ENCODE results near the gene AADAT. TPM values are rescaled to one million over a fixed set of nuclear protein-coding genes. Genes with fewer than 3 reads are reported as not detected.
"Not testable (repeated sequence)": the region's sequence is repeated elsewhere in the genome, so short reads cannot be mapped to it uniquely, and the experiment has no call there.

The AADAT gene
- total RNA-seq, 1 donor from 2014 or later: 8.9 TPM

DNA sequence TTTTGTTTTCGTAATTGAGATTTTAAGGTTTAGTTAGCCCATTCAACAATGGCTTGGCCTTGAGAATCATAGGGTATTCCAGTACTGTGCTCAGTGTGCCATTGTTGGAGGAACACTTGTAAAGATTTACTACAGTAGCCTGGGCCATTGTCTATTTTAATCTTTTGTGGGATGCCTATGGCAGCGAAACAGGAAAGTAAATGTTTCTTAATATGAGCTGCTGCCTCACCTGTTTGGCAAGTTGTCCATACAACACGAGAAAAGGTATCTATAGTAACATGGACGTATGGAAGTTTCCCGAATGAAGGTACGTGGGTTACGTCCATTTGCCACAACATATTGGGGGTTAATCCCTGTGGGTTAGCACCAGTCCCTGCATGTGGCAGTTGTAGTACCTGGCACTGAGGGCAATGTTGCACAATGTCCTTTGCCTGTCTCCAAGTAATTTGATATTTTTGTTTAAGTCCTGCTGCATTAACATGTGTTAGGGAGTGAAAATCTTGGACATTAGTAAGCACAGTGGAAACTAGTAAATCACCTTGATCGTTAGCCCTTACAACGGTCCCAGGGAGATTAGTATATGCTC is 38.6 kb upstream of the AADAT start:
- H3K27me3 ChIP-seq: no peaks in the 10 kb centered on the region
- no peak for DNase-seq
- H3K4me1 ChIP-seq: no peaks in the 10 kb centered on the region
- ATAC-seq: no peak
- TF ChIP-seq, protein P1, sequence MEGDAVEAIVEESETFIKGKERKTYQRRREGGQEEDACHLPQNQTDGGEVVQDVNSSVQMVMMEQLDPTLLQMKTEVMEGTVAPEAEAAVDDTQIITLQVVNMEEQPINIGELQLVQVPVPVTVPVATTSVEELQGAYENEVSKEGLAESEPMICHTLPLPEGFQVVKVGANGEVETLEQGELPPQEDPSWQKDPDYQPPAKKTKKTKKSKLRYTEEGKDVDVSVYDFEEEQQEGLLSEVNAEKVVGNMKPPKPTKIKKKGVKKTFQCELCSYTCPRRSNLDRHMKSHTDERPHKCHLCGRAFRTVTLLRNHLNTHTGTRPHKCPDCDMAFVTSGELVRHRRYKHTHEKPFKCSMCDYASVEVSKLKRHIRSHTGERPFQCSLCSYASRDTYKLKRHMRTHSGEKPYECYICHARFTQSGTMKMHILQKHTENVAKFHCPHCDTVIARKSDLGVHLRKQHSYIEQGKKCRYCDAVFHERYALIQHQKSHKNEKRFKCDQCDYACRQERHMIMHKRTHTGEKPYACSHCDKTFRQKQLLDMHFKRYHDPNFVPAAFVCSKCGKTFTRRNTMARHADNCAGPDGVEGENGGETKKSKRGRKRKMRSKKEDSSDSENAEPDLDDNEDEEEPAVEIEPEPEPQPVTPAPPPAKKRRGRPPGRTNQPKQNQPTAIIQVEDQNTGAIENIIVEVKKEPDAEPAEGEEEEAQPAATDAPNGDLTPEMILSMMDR (IDR thresholded peaks at IDR 0.05): no peak
- no peak overlapping the region for H3K4me3 ChIP-seq
- intact Hi-C loops (cut with DNase I): no loop called here
- H3K27ac ChIP-seq: no peak overlapping the region
- peaks cover 4% of the 10 kb centered on the region for H3K9me3 ChIP-seq
- no peaks in the 10 kb centered on the region for H3K36me3 ChIP-seq

DNA sequence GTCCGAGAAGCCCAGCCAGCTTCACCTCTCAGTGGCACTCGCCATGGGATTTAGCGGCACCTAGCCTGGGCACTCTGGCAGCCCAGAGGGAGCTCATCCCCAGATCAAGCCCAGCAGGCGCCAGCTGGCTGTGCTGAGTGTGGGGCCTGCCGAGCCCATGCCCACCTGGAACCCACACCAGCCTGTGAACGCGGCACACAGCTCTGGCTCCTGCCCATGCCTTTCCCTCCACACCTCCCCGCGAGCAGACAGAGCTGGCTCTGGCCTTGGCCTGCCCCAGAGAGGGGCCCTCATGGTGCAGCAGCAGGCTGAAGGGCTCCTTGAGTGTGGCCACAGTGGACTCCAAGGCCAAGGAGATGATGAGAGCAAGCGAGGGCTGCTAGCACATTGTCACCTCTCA is 38.0 kb upstream of the AADAT start:
- Histone ChIP-seq H3K27me3 (no peaks in the 10 kb centered on the region), H3K4me3 (no peak overlapping the region)
- DNase-seq: no peak

DNA sequence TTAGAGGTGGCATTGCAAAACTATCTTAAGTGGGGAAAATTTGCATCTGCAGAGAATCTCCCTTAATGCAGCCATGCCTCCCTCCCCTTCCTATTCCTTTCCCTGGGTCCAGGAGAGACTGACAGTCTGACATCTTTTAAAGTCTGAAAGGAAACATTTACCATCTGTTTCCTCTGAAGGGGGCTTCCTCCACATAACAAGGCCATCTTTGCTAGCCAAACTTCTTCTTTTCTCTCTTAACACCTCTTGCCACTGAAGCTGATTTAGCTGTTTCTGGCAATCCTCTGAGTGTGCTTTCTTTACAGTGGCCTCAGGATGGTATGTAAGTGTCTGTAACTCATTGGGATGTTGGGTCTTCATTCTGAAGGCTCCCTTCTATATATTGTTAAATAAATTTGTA is 34.6 kb upstream of the AADAT start:
- no peaks in the 10 kb centered on the region for H3K27me3 ChIP-seq
- no peak overlapping the region for H3K27ac ChIP-seq
- TF ChIP-seq, protein P1 (IDR thresholded peaks at IDR 0.05): no peak
- H3K4me3 ChIP-seq: no peak overlapping the region
- H3K36me3 ChIP-seq: no peaks in the 10 kb centered on the region
- H3K4me1 ChIP-seq: no peaks in the 10 kb centered on the region
- ATAC-seq (no peak), DNase-seq (no peak)
- no peaks in the 10 kb centered on the region for H3K9me3 ChIP-seq
- intact Hi-C loops (cut with DNase I): no loop called here

More for the DNA sequence above, 38.0 kb upstream of the AADAT start:
- intact Hi-C loops (cut with DNase I): no loop called here
- H3K4me1 ChIP-seq: no peaks in the 10 kb centered on the region
- H3K27ac ChIP-seq: no peak overlapping the region
- no peaks in the 10 kb centered on the region for H3K9me3 ChIP-seq
- ATAC-seq: peak; percentile 50
- no peaks in the 10 kb centered on the region for H3K36me3 ChIP-seq
- TF ChIP-seq, protein P1 (IDR thresholded peaks at IDR 0.05): no peak

DNA sequence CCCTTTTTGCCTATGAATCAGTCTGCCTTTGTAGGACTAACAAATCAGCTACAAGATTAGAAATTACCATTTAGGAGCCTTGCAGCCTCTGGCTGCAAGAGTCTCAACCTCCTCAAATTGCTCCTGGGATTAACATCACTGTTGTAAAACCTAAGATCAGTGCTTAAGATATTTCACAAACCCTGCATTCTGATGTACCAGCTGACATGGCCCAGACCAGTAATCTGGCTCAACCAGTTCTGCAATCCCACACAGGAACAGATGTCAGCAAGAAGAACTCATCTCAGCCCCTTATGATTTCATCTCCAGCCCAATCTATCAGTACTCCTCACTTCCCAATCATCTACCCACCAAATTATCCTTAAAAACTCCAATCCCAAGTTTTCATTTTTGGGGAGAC is 32.5 kb upstream of the AADAT start:
- no peak overlapping the region for H3K27ac ChIP-seq
- ATAC-seq (no peak), DNase-seq (no peak)
- H3K27me3 ChIP-seq: no peaks in the 10 kb centered on the region
- no peaks in the 10 kb centered on the region for H3K4me1 ChIP-seq
- TF ChIP-seq, protein P1 (IDR thresholded peaks at IDR 0.05): no peak
- H3K9me3 ChIP-seq: no peaks in the 10 kb centered on the region
- intact Hi-C loops (cut with DNase I): no loop called here
- no peak overlapping the region for H3K4me3 ChIP-seq
- no peaks in the 10 kb centered on the region for H3K36me3 ChIP-seq

DNA sequence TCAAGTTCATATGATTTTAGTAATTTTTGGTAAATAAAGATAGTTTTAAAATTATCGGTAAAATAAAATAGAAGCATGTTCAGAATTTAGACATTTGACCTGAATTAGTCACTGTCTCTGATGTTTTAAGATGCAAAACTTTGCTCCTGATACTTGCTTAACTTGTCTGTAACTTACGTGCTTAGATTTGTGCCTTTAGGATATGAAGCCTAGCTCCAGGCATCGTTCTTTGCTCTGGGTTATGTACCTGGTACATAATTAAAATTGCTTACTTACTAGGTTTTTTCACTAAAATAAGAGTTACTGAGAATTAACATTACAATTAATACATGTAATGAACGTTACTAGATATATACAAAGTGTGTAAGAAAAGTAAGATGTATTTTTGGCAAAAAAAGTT is 24.9 kb upstream of the AADAT start:
- intact Hi-C loops (cut with DNase I): no loop called here
- H3K27me3 ChIP-seq: no peaks in the 10 kb centered on the region
- H3K4me1 ChIP-seq: no peaks in the 10 kb centered on the region
- H3K4me3 ChIP-seq: no peak overlapping the region
- ATAC-seq: no peak
- H3K27ac ChIP-seq: no peak overlapping the region
- H3K36me3 ChIP-seq: no peaks in the 10 kb centered on the region
- no peak for DNase-seq
- no peaks in the 10 kb centered on the region for H3K9me3 ChIP-seq
- TF ChIP-seq, protein P1 (IDR thresholded peaks at IDR 0.05): no peak

DNA sequence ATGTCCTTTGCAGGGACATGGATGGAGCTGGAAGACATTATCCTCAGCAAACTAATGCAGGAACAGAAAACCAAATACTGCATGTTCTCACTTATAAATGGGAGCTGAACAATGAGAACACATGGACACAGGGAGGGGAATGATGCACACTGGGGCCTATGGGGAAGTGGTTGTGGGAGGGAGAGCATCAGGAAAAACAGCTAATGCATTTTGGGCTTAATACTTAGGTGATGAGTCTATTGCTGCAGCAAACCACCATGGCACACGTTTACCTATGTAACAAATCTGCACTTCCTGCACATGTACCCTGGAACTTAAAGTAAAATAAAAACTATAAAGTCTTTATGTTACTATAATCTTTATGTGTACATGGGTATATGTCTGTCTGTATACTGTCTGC is 24.4 kb upstream of the AADAT start:
- H3K9me3 ChIP-seq; ATAC-seq; H3K27me3 ChIP-seq; H3K4me1 ChIP-seq; H3K27ac ChIP-seq; H3K36me3 ChIP-seq; DNase-seq; H3K4me3 ChIP-seq; intact Hi-C loops (cut with DNase I): not testable (repeated sequence)
